ENCODE data around the gene GSC2.
A peak's percentile ranks its signal among the peaks of the same experiment; 100 is the strongest.

Gene GSC2

GRCh38 chr22:19130959-19131684, 19.0 kb downstream of the GSC2 start, which contains the start of gene TSSK2:
Gene TSSK2, plus strand, starts transcription at chr22:19131308. Its CDS starts 92 bp downstream, at chr22:19131400.
- DNase-seq (no peak), ATAC-seq (replicated peaks) (no peak)
- Mint-ChIP-seq H3K27ac (no peak within 1 kb of the TSS), H3K9me3 (no peaks in the 10 kb centered on the region), H3K36me3 (ENCODE audit: insufficient read depth) (peaks cover 41% of the 10 kb centered on the region), H3K27me3 (no peaks in the 10 kb centered on the region), H3K4me3 (no peak within 1 kb of the TSS), H3K4me1 (ENCODE audit: low read depth in 2 of 2) (no peaks in the 10 kb centered on the region)

DNA sequence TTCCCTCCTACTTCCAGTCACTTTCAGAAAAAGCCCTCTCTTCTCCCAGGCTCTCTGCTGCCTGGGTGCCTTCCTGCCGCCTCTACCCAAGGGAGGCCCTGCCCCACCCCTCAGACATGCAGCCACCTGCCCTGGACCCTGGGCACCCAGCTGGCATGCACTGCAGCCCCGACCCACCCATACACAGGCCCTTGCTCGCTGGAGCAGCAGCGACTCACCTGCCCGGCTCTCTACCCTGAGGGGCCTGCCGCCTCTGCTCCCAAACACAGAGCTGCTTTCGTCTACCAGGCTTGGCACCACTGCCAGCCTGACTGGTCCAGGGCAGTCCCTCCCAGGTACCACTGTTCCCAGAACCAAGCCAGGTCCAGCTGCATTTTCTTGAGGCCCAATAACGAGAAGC, 20.2 kb downstream of the GSC2 start:
- Mint-ChIP-seq H3K9me3 (no peaks in the 10 kb centered on the region), H3K27me3 (no peaks in the 10 kb centered on the region), H3K36me3 (ENCODE audit: insufficient read depth) (peaks cover 31% of the 10 kb centered on the region), H3K4me3 (no peak overlapping the region), H3K27ac (peak overlapping the region in 1 of 2 donors; percentile 64), H3K4me1 (ENCODE audit: low read depth in 2 of 2) (no peaks in the 10 kb centered on the region)
- DNase-seq, result no peak
- ATAC-seq (replicated peaks), result no peak

DNA sequence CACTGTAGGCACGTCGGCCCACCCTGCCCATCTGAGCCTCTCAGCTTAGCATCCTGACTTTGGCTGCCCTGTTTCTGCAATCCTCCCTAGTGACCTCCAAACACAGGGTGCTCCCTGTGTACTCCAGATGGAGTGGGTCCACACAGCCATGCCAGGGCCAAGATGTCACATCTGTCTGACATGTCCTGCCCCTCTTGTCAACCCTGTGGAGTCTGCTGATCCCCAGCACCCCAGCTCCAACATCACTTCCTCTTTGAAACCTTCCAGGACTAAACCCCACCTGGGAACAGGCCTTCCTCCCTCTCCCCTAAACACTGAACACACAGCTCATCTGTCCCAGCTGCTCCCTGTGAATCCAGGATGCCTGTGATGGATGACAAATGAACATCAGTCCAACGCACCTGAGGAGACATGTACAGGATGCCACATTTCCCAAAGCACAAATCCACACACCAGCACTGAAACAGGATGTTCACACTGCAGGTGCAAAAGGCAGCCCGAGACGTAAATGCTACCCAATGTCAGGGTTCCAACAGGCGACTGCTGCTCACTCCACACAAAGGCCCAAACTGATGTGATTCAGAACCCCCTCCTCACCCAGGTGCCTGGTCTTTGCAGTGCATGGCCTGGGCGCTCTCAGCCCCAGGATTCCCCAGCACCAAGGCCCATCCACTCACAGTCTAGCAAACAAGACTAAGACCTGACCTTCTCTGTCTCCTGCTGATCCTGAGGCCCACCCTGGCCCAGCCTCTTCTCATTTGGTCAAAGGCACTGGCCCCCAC, 21.0 kb downstream of the GSC2 start:
- ATAC-seq (replicated peaks) (no peak), DNase-seq (no peak)
- no peak overlapping the region for H3K4me3 Mint-ChIP-seq
- peak overlapping the region in 1 of 2 donors; percentile 64 for H3K27ac Mint-ChIP-seq
- H3K27me3 Mint-ChIP-seq, result no peaks in the 10 kb centered on the region
- peaks cover 25% of the 10 kb centered on the region for H3K36me3 Mint-ChIP-seq (ENCODE audit: insufficient read depth)
- no peaks in the 10 kb centered on the region for H3K4me1 Mint-ChIP-seq (ENCODE audit: low read depth in 2 of 2)
- H3K9me3 Mint-ChIP-seq, result no peaks in the 10 kb centered on the region

DNA sequence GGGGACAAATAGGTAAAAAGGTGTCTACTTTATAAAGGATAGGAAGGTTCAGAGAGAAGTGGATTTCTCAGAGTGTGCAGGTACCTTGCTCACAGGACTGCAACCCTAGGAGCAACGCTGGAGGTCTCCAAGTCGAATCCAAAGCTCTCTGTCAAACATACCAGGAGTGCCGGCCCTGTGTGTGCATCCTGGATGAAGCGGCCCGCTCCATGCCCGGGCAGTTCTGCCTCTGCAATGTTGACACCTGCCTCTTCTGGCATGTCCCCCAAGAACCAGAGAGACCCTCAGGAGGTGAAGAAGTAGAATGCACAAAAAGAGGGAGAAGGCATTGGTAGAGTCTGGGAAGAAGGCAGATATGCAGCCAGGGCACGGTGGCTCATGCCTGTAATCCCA, 22.1 kb downstream of the GSC2 start:
- ATAC-seq (replicated peaks), result no peak

GRCh38 chr22:19127329-19128008, 22.6 kb downstream of the GSC2 start:
- DNase-seq (no peak), ATAC-seq (replicated peaks) (no peak)
- H3K36me3 Mint-ChIP-seq (ENCODE audit: insufficient read depth), result peaks cover 15% of the 10 kb centered on the region
- no peaks in the 10 kb centered on the region for H3K9me3 Mint-ChIP-seq
- H3K4me3 Mint-ChIP-seq, result no peak overlapping the region
- no peak overlapping the region for H3K27ac Mint-ChIP-seq
- H3K4me1 Mint-ChIP-seq (ENCODE audit: low read depth in 2 of 2), result peaks cover 5 to 7% of the 10 kb centered on the region in 2 donors
- H3K27me3 Mint-ChIP-seq, result no peaks in the 10 kb centered on the region

More for the DNA sequence above, 22.1 kb downstream of the GSC2 start:
- peaks cover 17% of the 10 kb centered on the region for H3K36me3 Mint-ChIP-seq (ENCODE audit: insufficient read depth)
- DNase-seq, result no peak
- H3K27me3 Mint-ChIP-seq, result no peaks in the 10 kb centered on the region
- no peak overlapping the region for H3K4me3 Mint-ChIP-seq
- H3K4me1 Mint-ChIP-seq (ENCODE audit: low read depth in 2 of 2), result peaks cover 2% of the 10 kb centered on the region in 2 donors
- no peaks in the 10 kb centered on the region for H3K9me3 Mint-ChIP-seq
- H3K27ac Mint-ChIP-seq, result no peak overlapping the region

DNA sequence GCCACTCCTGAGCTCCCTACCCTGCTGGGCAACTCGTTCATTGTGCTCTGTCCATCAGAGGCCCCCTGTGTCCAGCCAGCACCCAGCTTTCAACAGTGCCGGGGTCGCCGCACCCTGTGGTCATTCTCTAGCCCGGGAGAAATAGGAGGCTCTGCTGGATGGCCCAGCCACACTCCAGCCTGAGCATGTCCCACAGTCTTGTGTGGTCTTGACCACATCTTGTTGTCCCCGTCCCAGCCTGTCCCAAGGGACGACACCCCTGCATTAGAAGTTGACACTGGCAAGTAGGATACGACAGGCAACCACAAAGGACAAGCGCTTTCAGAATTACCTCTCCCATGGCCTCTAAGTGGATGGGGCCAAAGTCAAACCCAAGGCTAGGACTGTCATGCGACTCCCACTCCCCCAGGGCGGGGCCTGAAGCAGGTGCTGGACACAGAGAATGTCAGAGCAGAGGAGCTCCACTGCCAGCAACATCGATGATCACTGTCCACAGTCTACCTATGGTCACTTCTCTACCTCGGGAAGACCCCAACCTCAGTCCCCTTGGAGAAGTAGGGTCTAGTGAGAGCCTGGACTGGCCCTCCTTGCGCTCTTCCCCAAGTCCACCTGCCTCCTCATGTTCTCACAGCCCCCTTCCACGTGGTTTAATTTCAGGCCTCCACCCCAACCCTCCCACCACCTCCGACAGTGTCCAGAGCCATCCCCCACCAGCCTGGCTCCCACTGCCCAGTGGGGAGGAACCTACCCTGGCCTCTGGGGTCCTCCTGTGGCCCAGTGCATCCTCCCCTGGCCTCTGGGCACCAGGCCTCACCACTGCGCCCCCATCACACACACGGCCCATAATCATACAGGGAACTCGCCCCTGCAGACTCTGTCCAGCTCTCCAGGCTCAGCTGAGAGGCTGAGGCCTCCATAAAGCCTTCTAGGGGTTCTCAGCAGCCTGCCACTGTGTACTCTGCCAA, 23.5 kb downstream of the GSC2 start:
- H3K4me1 Mint-ChIP-seq (ENCODE audit: low read depth in 2 of 2), result peaks cover 6 to 8% of the 10 kb centered on the region in 2 donors
- DNase-seq, result no peak
- H3K36me3 Mint-ChIP-seq (ENCODE audit: insufficient read depth), result peaks cover 10% of the 10 kb centered on the region
- H3K4me3 Mint-ChIP-seq, result no peak overlapping the region
- no peak for ATAC-seq (replicated peaks)
- H3K27ac Mint-ChIP-seq, result no peak overlapping the region
- no peaks in the 10 kb centered on the region for H3K9me3 Mint-ChIP-seq
- no peaks in the 10 kb centered on the region for H3K27me3 Mint-ChIP-seq

DNA sequence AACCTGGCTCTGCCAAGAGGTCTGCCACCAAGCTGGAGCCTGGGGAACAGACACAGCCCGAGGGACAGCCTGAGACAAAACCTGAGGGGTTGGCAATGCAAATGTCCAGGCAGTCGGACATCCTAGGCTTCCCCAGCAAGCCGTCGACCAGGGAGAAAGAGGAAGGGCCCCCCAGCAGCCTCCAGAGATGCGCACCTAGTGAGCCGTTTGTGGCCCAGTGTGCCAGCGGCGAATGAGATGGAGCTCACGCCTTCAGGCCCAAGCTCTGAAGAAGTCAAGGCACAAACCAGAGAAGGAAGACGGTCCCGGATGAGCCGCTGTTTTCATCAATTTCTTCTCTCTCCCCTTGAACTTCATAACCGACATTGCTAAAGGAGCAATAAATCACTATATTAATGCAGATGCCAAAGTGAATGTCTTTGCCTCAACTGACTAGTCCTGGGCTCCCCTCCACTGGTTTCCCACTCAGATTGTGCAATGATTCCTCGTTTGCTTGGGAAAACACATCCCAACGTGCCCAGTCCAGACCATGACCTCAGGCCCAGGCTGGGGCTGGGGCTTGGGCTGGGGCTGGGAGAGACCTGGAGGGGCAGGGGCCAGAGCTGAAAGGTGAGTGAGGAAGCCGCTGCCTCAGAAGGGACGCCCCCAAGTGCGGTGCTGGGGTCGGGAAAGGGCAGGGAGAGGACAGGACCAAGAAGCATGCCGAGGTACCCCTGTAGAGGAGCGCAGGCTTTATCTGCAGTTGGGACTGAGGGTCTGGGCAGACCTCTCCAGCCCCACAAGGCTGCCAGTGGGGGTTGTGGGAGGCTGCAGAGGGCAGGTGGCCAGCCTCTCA, 24.4 kb downstream of the GSC2 start:
- ATAC-seq (replicated peaks) (no peak), DNase-seq (no peak)
- no peaks in the 10 kb centered on the region for H3K27me3 Mint-ChIP-seq
- peaks cover 13 to 16% of the 10 kb centered on the region in 2 donors for H3K4me1 Mint-ChIP-seq (ENCODE audit: low read depth in 2 of 2)
- no peaks in the 10 kb centered on the region for H3K9me3 Mint-ChIP-seq
- H3K4me3 Mint-ChIP-seq, result no peak overlapping the region
- peaks cover 9% of the 10 kb centered on the region for H3K36me3 Mint-ChIP-seq (ENCODE audit: insufficient read depth)
- H3K27ac Mint-ChIP-seq, result no peak overlapping the region

GRCh38 chr22:19125011-19125410, 25.1 kb downstream of the GSC2 start:
- Mint-ChIP-seq H3K27me3 (no peaks in the 10 kb centered on the region), H3K36me3 (ENCODE audit: insufficient read depth) (peaks cover 13% of the 10 kb centered on the region)
- DNase-seq, result no peak

GRCh38 chr22:19124377-19124776, 25.7 kb downstream of the GSC2 start:
- H3K4me1 Mint-ChIP-seq (ENCODE audit: low read depth in 2 of 2), result peaks cover 25 to 28% of the 10 kb centered on the region in 2 donors
- peaks cover 13% of the 10 kb centered on the region for H3K36me3 Mint-ChIP-seq (ENCODE audit: insufficient read depth)
- no peak overlapping the region for H3K27ac Mint-ChIP-seq
- DNase-seq (no peak), ATAC-seq (replicated peaks) (no peak)
- no peaks in the 10 kb centered on the region for H3K9me3 Mint-ChIP-seq
- H3K27me3 Mint-ChIP-seq, result no peaks in the 10 kb centered on the region
- H3K4me3 Mint-ChIP-seq, result no peak overlapping the region

More at GRCh38 chr22:19125011-19125410, 25.1 kb downstream of the GSC2 start:
- no peak for ATAC-seq (replicated peaks)
- Mint-ChIP-seq H3K4me1 (ENCODE audit: low read depth in 2 of 2) (peaks cover 20 to 23% of the 10 kb centered on the region in 2 donors), H3K27ac (no peak overlapping the region), H3K4me3 (no peak overlapping the region), H3K9me3 (no peaks in the 10 kb centered on the region)

DNA sequence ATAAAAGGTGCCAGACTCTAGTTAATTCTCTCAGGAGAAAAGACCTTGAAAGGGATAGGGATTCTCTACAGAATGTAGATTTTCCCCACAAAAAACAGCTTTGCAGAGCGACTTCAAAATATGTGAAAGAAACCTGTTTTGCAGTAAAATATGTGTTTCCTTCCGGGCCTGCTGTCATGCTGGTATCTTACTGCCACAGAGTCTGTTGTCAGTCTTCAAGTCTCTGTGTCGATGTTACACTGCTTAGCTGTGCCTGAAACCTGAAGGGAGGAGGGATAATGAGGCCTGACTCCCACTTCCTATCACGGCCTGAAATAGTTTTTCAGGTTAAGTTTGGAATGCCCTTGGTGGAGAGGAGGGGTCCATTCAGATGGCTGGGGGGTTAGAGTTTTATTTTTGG, 26.2 kb downstream of the GSC2 start:
- H3K9me3 Mint-ChIP-seq, result no peaks in the 10 kb centered on the region
- ATAC-seq (replicated peaks) (no peak), DNase-seq (no peak)
- no peak overlapping the region for H3K4me3 Mint-ChIP-seq
- no peak overlapping the region for H3K27ac Mint-ChIP-seq
- H3K36me3 Mint-ChIP-seq (ENCODE audit: insufficient read depth), result peaks cover 13% of the 10 kb centered on the region
- no peaks in the 10 kb centered on the region for H3K27me3 Mint-ChIP-seq
- H3K4me1 Mint-ChIP-seq (ENCODE audit: low read depth in 2 of 2), result peaks cover 27 to 28% of the 10 kb centered on the region in 2 donors

DNA sequence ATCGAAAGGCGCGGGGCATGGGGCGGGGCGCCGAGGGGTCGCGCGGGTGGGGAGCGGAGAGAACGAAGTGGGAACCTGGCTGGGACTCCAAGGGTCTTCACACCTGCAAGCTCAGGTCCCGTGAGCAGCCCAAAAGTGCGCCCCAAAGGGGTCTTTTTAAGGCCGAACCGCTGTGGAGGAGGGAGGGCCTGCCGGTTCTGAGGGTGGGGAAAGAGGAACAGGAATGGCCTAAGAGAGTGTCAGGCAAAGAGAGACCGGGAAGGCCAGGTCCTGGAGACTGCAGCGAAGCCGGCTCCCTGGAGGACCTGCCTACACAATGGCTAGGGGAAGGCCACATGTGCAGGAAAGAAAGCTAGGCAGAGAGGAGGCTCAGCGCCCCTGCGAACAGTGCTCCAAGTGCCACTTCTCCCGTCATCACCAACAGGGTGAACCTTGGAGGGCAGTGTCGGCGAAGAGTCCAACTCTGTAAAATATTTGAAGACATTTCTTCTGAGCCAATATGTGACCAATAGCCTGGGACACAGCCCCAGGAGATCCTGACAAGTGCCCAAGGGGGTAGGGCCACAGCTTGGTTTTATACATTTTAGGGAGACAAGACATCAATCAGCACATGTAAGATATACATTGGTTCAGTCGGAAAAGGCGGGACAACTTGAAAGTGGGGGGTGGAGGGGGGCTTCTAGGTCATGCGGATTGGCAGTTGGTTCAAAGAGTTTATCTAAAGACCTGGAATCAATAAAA, 27.2 kb downstream of the GSC2 start:
- DNase-seq (no peak), ATAC-seq (replicated peaks) (no peak)
- Mint-ChIP-seq H3K4me1 (ENCODE audit: low read depth in 2 of 2) (peaks cover 28 to 31% of the 10 kb centered on the region in 2 donors), H3K27me3 (no peaks in the 10 kb centered on the region), H3K9me3 (no peaks in the 10 kb centered on the region), H3K36me3 (ENCODE audit: insufficient read depth) (peaks cover 20% of the 10 kb centered on the region), H3K4me3 (peak overlapping the region; percentile 85 to 87), H3K27ac (peak overlapping the region; percentile 84 to 86)
